HEK293 (cell line): ENCODE data around the gene GJA10.

ENCODE experiments used
- CTCF ChIP-seq: fragments of 450-650 bp; formaldehyde crosslinking; IDR thresholded peaks from 2 replicates; pipeline ENCODE4 v1.5.1; 2016; ENCODE audit warnings: missing biosample characterization, missing genetic modification characterization
- ZNF121 ChIP-seq: fragments of 450-650 bp; formaldehyde crosslinking; IDR thresholded peaks from 2 replicates; pipeline ENCODE4 v1.5.1; 2016; ENCODE audit warnings: missing biosample characterization, missing genetic modification characterization

GRCh38 chr6:89930789-89931188 is 36.5 kb downstream of the GJA10 start:
- TF ChIP-seq CTCF (no peak), ZNF121 (tag by site-specific recombination) (no peak)
